NCI-H345 treated with DMSO at 0.1 percent for 48 hours (cell line): ENCODE results near the gene MECP2.

ENCODE experiments used
- DNase-seq: peaks from one replicate; lab custom pipeline; 2025; ENCODE audit not compliant: unreplicated experiment; lab: John Stamatoyannopoulos, UW

MECP2 gene

GRCh38 chrX:154116426-154117211 is 19.1 kb upstream of the MECP2 start:
- no peak for DNase-seq

- DNase-seq, result no peak
Observed at GRCh38 chrX:154115750-154116149, 18.2 kb upstream of the MECP2 start.

GRCh38 chrX:154115071-154115470 is 17.6 kb upstream of the MECP2 start:
- no peak for DNase-seq

- no peak for DNase-seq
Observed at GRCh38 chrX:154114652-154115051, 17.1 kb upstream of the MECP2 start.

GRCh38 chrX:154113729-154114128 is 16.2 kb upstream of the MECP2 start:
- no peak for DNase-seq

GRCh38 chrX:154098551-154098950 is 1.0 kb upstream of the MECP2 start:
- DNase-seq, result no peak

GRCh38 chrX:154097003-154097588 is 421 bp downstream of the MECP2 start:
- DNase-seq, result peak; percentile 43

- DNase-seq, result no peak
Observed at GRCh38 chrX:154096140-154097002, 1.1 kb downstream of the MECP2 start.

GRCh38 chrX:154094833-154095232 is 2.7 kb downstream of the MECP2 start:
- DNase-seq, result no peak

GRCh38 chrX:154093965-154094364 is 3.6 kb downstream of the MECP2 start:
- no peak for DNase-seq

- no peak for DNase-seq
Observed at GRCh38 chrX:154092371-154092770, 5.1 kb downstream of the MECP2 start.

GRCh38 chrX:154091678-154092077 is 5.8 kb downstream of the MECP2 start:
- DNase-seq, result no peak

GRCh38 chrX:154090731-154091130 is 6.8 kb downstream of the MECP2 start:
- no peak for DNase-seq

GRCh38 chrX:154084449-154085300 is 12.8 kb downstream of the MECP2 start:
- DNase-seq, result no peak

GRCh38 chrX:154083126-154083517 is 14.4 kb downstream of the MECP2 start:
- no peak for DNase-seq

- no peak for DNase-seq
Observed at GRCh38 chrX:154082396-154083125, 15.0 kb downstream of the MECP2 start.

- DNase-seq, result no peak
Observed at GRCh38 chrX:154077101-154077500, 20.4 kb downstream of the MECP2 start.

- DNase-seq, result no peak
Observed at GRCh38 chrX:154074199-154074598, 23.3 kb downstream of the MECP2 start.

GRCh38 chrX:154072192-154072591 is 25.3 kb downstream of the MECP2 start:
- no peak for DNase-seq

- DNase-seq, result no peak
Observed at GRCh38 chrX:154068560-154068959, 29.0 kb downstream of the MECP2 start.
